C4-2B (cell line): ENCODE results near the gene BUD23.
A peak's percentile ranks its signal among the peaks of the same experiment; 100 is the strongest.

Source experiments
- H3K27ac ChIP-seq: fragments of 450-650 bp; 2 replicates; pipeline ENCODE4 v1.5.1; 2017
- CTCF ChIP-seq: fragments of 450-650 bp; conservative IDR thresholded peaks from 2 replicates; pipeline ENCODE4 v1.5.1; 2017; ENCODE audit warnings: mild to moderate bottlenecking
- ZFX ChIP-seq: fragments of 450-650 bp; IDR thresholded peaks from 2 replicates; pipeline ENCODE4 v1.6.1; 2017

The BUD23 gene

GRCh38 chr7:73737491-73738219 is 54.3 kb downstream of the BUD23 start:
- peak overlapping the region; percentile 93 for H3K27ac ChIP-seq
- TF ChIP-seq ZFX (no peak), CTCF (no peak)

- peak overlapping the region; percentile 93 for H3K27ac ChIP-seq
- TF ChIP-seq ZFX (peak; percentile 94; the same call in 1 of the 2 replicates), CTCF (no peak)
Observed at GRCh38 chr7:73738220-73738611, 54.8 kb downstream of the BUD23 start.

- TF ChIP-seq CTCF = no peak
- TF ChIP-seq ZFX = peak; percentile 58; the same call in 1 of the 2 replicates
- H3K27ac ChIP-seq = peak within 1 kb of the TSS; percentile 93
Observed at GRCh38 chr7:73738612-73739386, 55.4 kb downstream of the BUD23 start, which contains the start of gene ABHD11. ABHD11 (minus strand) TSS chr7:73738802; CDS start chr7:73738770, 32 bp downstream.

- TF ChIP-seq CTCF = no peak
- TF ChIP-seq ZFX = no peak
- peak overlapping the region; percentile 93 for H3K27ac ChIP-seq
Observed at GRCh38 chr7:73739387-73739767, 56.0 kb downstream of the BUD23 start.

GRCh38 chr7:73740212-73740611 is 56.8 kb downstream of the BUD23 start:
- H3K27ac ChIP-seq = peak overlapping the region; percentile 93
- no peak for TF ChIP-seq ZFX
- TF ChIP-seq CTCF = no peak

- peak overlapping the region; percentile 93 for H3K27ac ChIP-seq
- TF ChIP-seq CTCF (no peak), ZFX (no peak)
Observed at GRCh38 chr7:73740771-73741170, 57.4 kb downstream of the BUD23 start.

GRCh38 chr7:73741600-73741999 is 58.2 kb downstream of the BUD23 start:
- peak overlapping the region; percentile 92 for H3K27ac ChIP-seq
- TF ChIP-seq ZFX (no peak), CTCF (no peak)
